GM19468 (cell line): Measurements from ENCODE around the gene MAGEA3.
"Not testable (repeated sequence)": the region's sequence is repeated elsewhere in the genome, so short reads cannot be mapped to it uniquely, and the experiment has no call there.

Source experiments
- ATAC-seq: cut with Tn5 transposase; IDR thresholded peaks from one replicate; pipeline ENCODE4 v1.9.1; 2021; ENCODE audit warnings: mild to moderate bottlenecking, moderate library complexity, moderate number of reproducible peaks; ENCODE audit not compliant: unreplicated experiment; ENCODE audit errors: extremely low read depth

The MAGEA3 gene

DNA sequence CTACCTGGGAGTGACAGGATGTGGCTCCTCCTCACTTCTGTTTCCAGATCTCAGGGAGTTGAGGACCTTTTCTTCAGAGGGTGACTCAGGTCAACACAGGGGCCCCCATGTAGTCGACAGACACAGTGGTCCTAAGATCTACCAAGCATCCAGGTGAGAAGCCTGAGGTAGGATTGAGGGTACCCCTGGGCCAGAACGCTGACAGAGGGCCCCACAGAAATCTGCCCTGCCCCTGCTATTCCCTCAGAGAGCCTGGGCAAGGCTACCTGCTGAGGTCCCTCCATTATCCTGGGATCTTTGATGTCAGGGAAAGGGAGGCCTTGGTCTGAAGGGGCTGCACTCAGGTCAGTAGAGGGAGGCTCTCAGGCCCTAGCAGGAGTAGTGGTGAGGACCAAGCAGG, 36.5 kb downstream of the MAGEA3 start:
- no peak for ATAC-seq

DNA sequence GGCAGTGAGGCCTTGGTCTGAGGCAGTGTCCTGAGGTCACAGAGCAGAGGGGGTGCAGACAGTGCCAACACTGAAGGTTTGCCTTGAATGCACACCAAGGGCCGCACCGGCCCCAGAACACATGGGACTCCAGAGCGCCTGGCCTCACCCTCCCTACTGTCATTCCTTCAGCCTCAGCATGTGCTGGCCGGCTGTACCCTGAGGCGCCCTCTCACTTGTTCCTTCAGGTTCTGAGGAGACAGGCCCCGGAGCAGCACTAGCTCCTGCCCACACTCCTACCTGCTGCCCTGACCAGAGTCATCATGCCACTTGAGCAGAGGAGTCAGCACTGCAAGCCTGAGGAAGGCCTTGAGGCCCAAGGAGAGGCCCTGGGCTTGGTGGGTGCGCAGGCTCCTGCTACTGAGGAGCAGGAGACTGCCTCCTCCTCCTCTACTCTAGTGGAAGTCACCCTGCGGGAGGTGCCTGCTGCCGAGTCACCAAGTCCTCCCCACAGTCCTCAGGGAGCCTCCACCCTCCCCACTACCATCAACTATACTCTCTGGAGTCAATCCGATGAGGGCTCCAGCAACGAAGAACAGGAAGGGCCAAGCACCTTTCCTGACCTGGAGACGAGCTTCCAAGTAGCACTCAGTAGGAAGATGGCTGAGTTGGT, 37.4 kb downstream of the MAGEA3 start:
- no peak for ATAC-seq

GRCh38 chrX:152736528-152736927, 37.9 kb downstream of the MAGEA3 start:
- ATAC-seq = not testable (repeated sequence)

DNA sequence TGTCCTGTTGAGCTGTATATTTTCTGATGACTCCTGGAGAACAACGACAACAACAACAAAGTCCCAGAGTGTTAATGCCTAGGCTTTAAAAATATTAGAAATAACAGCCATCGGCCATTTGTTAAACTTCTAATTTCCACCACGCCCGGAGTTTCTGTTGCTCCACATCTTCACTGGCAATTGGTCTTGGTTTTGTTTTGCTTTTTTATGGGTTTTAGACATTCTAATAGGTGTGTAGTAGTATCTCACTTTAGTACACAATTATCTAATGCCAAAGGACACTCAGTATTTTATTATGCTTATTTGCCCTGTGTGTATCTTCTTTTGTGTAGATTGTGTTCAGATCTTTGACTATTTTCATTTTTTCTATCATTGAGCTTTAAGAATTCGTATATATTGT, 40.0 kb downstream of the MAGEA3 start:
- no peak for ATAC-seq
